GM23338 (cell line): Measurements from ENCODE around the gene SCGB3A2. TPM values are rescaled to one million over a fixed set of nuclear protein-coding genes. Genes with fewer than 3 reads are reported as not detected.

Source experiments
- ATAC-seq: fragments of 200-7000 bp; cut with Tn5 transposase; 3 replicates; pipeline ENCODE4 v1.9.1; 2020
- DNase-seq: peaks from one replicate; pipeline ENCODE4 v3.0.0-alpha.2; 2015; ENCODE audit warnings: low spot score
- H2AFZ ChIP-seq: fragments of 200-600 bp; sonication (generic); 2 replicates; pipeline ENCODE4 v1.8.0; 2016; ENCODE audit warnings: antibody characterized with exemption, mild to moderate bottlenecking, moderate library complexity
- H3F3A ChIP-seq: fragments of 200-600 bp; sonication (generic); replicated peaks from 2 replicates; pipeline ENCODE4 v1.8.0; 2017; ENCODE audit warnings: antibody characterized with exemption, mixed run types, low read depth
- H3K27ac ChIP-seq: fragments of 200-600 bp; sonication (generic); 2 replicates; pipeline ENCODE4 v1.6.1; 2016; ENCODE audit warnings: low read depth
- H3K27me3 ChIP-seq: fragments of 200-600 bp; sonication (generic); 2 replicates; pipeline ENCODE4 v1.8.0; 2016; ENCODE audit warnings: mild to moderate bottlenecking, mixed run types, moderate library complexity; ENCODE audit not compliant: insufficient read depth
- H3K36me3 ChIP-seq: fragments of 200-600 bp; sonication (generic); 2 replicates; pipeline ENCODE4 v1.8.0; 2016; ENCODE audit warnings: mild to moderate bottlenecking; ENCODE audit not compliant: insufficient read depth
- H3K4me1 ChIP-seq: fragments of 200-600 bp; sonication (generic); 2 replicates; pipeline ENCODE4 v1.8.0; 2016; ENCODE audit warnings: mild to moderate bottlenecking, moderate library complexity; ENCODE audit not compliant: insufficient read depth
- H3K4me2 ChIP-seq: fragments of 200-600 bp; sonication (generic); 2 replicates; pipeline ENCODE4 v1.7.1; 2017; ENCODE audit warnings: mixed run types
- H3K4me3 ChIP-seq: fragments of 200-600 bp; sonication (generic); 2 replicates; pipeline ENCODE4 v1.6.1; 2016; ENCODE audit warnings: mixed run types
- H3K79me2 ChIP-seq: fragments of 200-600 bp; sonication (generic); replicated peaks from 2 replicates; pipeline ENCODE4 v1.8.0; 2017; ENCODE audit warnings: mild to moderate bottlenecking; ENCODE audit not compliant: insufficient read depth
- H3K9me2 ChIP-seq: fragments of 200-600 bp; sonication (generic); 2 replicates; pipeline ENCODE4 v1.8.0; 2017; ENCODE audit not compliant: insufficient read depth
- H4K20me1 ChIP-seq: fragments of 200-600 bp; sonication (generic); replicated peaks from 2 replicates; pipeline ENCODE4 v1.8.0; 2017; ENCODE audit warnings: mild to moderate bottlenecking; ENCODE audit not compliant: insufficient read depth
- H3K27ac Mint-ChIP-seq: 2 replicates; pipeline ENCODE4 v1.8.0; 2020; ENCODE audit warnings: inconsistent platforms, mild to moderate bottlenecking, moderate library complexity, mixed read lengths
- H3K27me3 Mint-ChIP-seq: 3 replicates; pipeline ENCODE4 v1.8.0; 2022; ENCODE audit warnings: low read depth, mild to moderate bottlenecking, moderate library complexity, mixed read lengths, inconsistent platforms; ENCODE audit not compliant: insufficient read depth, poor library complexity
- H3K36me3 Mint-ChIP-seq: 3 replicates; pipeline ENCODE4 v1.8.0; 2021; ENCODE audit warnings: low read depth, mild to moderate bottlenecking, inconsistent platforms, moderate library complexity, mixed read lengths
- H3K4me1 Mint-ChIP-seq: 3 replicates; pipeline ENCODE4 v1.8.0; 2020; ENCODE audit warnings: mild to moderate bottlenecking, inconsistent platforms, mixed read lengths
- H3K4me3 Mint-ChIP-seq: 3 replicates; pipeline ENCODE4 v1.8.0; 2021; ENCODE audit warnings: moderate library complexity, mild to moderate bottlenecking, inconsistent platforms, mixed read lengths
- H3K9me3 Mint-ChIP-seq: 3 replicates; pipeline ENCODE4 v1.8.0; 2020; ENCODE audit warnings: moderate library complexity, mild to moderate bottlenecking, inconsistent platforms, mixed read lengths
- CREB1 ChIP-seq: fragments of 250-450 bp; sonication (Bioruptor Pico); IDR thresholded peaks from 2 replicates; pipeline ENCODE4 v1.5.0; 2020; ENCODE audit warnings: low read depth, mild to moderate bottlenecking, moderate library complexity
- EZH2 ChIP-seq: fragments of 200-600 bp; sonication (generic); IDR thresholded peaks from one replicate; pipeline ENCODE4 v1.8.0; 2017; ENCODE audit warnings: antibody characterized with exemption, mild to moderate bottlenecking, low read depth; ENCODE audit not compliant: unreplicated experiment
- EZH2phosphoT487 ChIP-seq: fragments of 200-600 bp; sonication (generic); IDR thresholded peaks from one replicate; pipeline ENCODE4 v1.8.1; 2018; ENCODE audit warnings: antibody characterized with exemption; ENCODE audit not compliant: unreplicated experiment
- STAT1 ChIP-seq: IDR thresholded peaks from one replicate; pipeline ENCODE4 v1.6.1; 2016; ENCODE audit warnings: antibody characterized with exemption; ENCODE audit not compliant: unreplicated experiment
- ZNF114 ChIP-seq: fragments of 250-450 bp; sonication (Bioruptor Pico); IDR thresholded peaks from 2 replicates; pipeline ENCODE4 v1.5.0; 2020; ENCODE audit warnings: mild to moderate bottlenecking, moderate library complexity
- polyA plus RNA-seq: library from polyadenylated mRNA; unstranded; fragments of >200 nt; fragmentation: Nextera tagmentation; extraction: Ambion mirVana; gene quantifications from 2 replicates; pipeline ENCODE4 v1.2.1, GENCODE V29; 2016
- total RNA-seq: library from RNA; depleted of rRNA; stranded (reverse); fragments of >200 nt; shearing (Covaris generic); gene quantifications from 2 replicates; pipeline ENCODE4 v1.2.3, GENCODE V29; 2014
- TF ChIP-seq, protein P1 (sequence below): fragments of 250-450 bp; sonication (Bioruptor Pico); IDR thresholded peaks from 2 replicates; pipeline ENCODE4 v1.5.0; 2020; ENCODE audit warnings: mild to moderate bottlenecking, moderate library complexity
- TF ChIP-seq, protein P2 (sequence below): IDR thresholded peaks from 2 replicates; pipeline ENCODE4 v1.6.1; 2016; ENCODE audit warnings: antibody characterized with exemption

Gene SCGB3A2
- total and polyA plus RNA-seq, 2 experiments from 2014 or later: 36.1 to 256 TPM

DNA sequence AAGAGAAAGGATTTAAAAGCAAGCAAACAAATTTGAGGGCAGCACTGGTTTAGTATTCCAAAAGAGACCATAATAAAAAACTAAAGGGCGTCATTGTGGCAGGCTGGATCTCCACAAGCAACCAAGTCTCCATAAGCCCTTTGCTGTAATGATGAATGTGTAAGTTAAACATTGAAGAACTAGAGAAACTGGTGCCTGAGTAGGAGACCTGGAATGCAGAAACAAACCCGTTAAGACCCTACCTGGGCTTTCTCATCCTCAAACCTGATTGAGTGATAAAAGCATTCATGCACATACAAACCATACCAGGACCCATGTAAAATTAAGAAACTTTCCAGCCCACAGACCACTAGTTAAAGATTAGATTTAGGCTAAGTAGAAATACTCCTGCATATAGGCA lies 1.9 kb upstream of the SCGB3A2 start (continued):
- TF ChIP-seq CREB1 (no peak), ZNF114 (CRISPR knock-in tag) (no peak), EZH2phosphoT487 (no peak), STAT1 (no peak)
- TF ChIP-seq, protein P1, sequence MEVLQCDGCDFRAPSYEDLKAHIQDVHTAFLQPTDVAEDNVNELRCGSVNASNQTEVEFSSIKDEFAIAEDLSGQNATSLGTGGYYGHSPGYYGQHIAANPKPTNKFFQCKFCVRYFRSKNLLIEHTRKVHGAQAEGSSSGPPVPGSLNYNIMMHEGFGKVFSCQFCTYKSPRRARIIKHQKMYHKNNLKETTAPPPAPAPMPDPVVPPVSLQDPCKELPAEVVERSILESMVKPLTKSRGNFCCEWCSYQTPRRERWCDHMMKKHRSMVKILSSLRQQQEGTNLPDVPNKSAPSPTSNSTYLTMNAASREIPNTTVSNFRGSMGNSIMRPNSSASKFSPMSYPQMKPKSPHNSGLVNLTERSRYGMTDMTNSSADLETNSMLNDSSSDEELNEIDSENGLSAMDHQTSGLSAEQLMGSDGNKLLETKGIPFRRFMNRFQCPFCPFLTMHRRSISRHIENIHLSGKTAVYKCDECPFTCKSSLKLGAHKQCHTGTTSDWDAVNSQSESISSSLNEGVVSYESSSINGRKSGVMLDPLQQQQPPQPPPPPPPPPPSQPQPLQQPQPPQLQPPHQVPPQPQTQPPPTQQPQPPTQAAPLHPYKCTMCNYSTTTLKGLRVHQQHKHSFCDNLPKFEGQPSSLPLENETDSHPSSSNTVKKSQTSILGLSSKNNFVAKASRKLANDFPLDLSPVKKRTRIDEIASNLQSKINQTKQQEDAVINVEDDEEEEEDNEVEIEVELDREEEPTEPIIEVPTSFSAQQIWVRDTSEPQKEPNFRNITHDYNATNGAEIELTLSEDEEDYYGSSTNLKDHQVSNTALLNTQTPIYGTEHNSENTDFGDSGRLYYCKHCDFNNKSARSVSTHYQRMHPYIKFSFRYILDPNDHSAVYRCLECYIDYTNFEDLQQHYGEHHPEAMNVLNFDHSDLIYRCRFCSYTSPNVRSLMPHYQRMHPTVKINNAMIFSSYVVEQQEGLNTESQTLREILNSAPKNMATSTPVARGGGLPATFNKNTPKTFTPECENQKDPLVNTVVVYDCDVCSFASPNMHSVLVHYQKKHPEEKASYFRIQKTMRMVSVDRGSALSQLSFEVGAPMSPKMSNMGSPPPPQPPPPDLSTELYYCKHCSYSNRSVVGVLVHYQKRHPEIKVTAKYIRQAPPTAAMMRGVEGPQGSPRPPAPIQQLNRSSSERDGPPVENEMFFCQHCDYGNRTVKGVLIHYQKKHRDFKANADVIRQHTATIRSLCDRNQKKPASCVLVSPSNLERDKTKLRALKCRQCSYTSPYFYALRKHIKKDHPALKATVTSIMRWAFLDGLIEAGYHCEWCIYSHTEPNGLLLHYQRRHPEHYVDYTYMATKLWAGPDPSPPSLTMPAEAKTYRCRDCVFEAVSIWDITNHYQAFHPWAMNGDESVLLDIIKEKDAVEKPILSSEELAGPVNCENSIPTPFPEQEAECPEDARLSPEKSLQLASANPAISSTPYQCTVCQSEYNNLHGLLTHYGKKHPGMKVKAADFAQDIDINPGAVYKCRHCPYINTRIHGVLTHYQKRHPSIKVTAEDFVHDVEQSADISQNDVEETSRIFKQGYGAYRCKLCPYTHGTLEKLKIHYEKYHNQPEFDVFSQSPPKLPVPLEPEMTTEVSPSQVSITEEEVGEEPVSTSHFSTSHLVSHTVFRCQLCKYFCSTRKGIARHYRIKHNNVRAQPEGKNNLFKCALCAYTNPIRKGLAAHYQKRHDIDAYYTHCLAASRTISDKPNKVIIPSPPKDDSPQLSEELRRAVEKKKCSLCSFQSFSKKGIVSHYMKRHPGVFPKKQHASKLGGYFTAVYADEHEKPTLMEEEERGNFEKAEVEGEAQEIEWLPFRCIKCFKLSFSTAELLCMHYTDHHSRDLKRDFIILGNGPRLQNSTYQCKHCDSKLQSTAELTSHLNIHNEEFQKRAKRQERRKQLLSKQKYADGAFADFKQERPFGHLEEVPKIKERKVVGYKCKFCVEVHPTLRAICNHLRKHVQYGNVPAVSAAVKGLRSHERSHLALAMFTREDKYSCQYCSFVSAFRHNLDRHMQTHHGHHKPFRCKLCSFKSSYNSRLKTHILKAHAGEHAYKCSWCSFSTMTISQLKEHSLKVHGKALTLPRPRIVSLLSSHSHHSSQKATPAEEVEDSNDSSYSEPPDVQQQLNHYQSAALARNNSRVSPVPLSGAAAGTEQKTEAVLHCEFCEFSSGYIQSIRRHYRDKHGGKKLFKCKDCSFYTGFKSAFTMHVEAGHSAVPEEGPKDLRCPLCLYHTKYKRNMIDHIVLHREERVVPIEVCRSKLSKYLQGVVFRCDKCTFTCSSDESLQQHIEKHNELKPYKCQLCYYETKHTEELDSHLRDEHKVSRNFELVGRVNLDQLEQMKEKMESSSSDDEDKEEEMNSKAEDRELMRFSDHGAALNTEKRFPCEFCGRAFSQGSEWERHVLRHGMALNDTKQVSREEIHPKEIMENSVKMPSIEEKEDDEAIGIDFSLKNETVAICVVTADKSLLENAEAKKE: no peak

DNA sequence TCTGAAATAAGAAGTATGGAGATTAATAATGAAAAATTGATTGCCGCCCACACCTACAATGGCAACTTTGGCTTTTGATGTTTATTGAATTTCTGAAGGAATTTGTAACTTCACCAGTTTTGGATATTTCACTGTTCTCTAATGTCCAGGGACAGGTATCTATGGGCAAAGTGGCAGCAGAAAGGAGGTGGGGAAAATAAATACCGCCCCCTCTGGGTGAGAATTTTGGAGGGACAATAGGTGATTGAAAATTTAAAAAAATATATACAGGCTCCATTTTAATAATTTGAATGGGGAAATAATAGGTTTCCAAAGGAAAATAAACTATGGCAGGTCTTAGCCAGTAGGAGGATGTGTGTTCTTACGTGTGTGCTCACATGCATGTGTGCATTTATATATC lies 1.3 kb downstream of the SCGB3A2 start:
- no peak for DNase-seq
- Mint-ChIP-seq H3K27me3 (peaks cover 1% of the 10 kb centered on the region), H3K27ac (no peak overlapping the region), H3K9me3 (no peaks in the 10 kb centered on the region), H3K4me3 (no peak overlapping the region), H3K36me3 (peaks cover 8% of the 10 kb centered on the region; the same call in 1 of the 3 replicates), H3K4me1 (peaks cover 53% of the 10 kb centered on the region)
- Histone ChIP-seq H3K4me2 (no peak overlapping the region), H3K36me3 (0 out of 2 replicates have a peak, but pooled peaks cover 6% of the 10 kb centered on the region), H3K4me3 (no peak overlapping the region), H2AFZ (no peak overlapping the region), H3F3A (no peaks in the 10 kb centered on the region; the same call in 1 of the 2 replicates), H3K27me3 (no peaks in the 10 kb centered on the region), H4K20me1 (no peaks in the 10 kb centered on the region), H3K27ac (no peak overlapping the region), H3K4me1 (peaks cover 57% of the 10 kb centered on the region), H3K79me2 (peaks cover 53% of the 10 kb centered on the region), H3K9me2 (no peaks in the 10 kb centered on the region)
- ATAC-seq: no peak
- TF ChIP-seq, protein P1: no peak
- TF ChIP-seq, protein P2, sequence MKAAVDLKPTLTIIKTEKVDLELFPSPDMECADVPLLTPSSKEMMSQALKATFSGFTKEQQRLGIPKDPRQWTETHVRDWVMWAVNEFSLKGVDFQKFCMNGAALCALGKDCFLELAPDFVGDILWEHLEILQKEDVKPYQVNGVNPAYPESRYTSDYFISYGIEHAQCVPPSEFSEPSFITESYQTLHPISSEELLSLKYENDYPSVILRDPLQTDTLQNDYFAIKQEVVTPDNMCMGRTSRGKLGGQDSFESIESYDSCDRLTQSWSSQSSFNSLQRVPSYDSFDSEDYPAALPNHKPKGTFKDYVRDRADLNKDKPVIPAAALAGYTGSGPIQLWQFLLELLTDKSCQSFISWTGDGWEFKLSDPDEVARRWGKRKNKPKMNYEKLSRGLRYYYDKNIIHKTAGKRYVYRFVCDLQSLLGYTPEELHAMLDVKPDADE: no peak
- TF ChIP-seq EZH2: no peak
